GM19099 (cell line): ENCODE measurements around the gene SLC43A1.

Source experiments
- POLR2A ChIP-seq: IDR thresholded peaks from 3 replicates; pipeline ENCODE4 v1.6.1; 2011; ENCODE audit warnings: low read depth; ENCODE audit not compliant: insufficient read length; ENCODE audit errors: extremely low read depth

Gene SLC43A1

DNA sequence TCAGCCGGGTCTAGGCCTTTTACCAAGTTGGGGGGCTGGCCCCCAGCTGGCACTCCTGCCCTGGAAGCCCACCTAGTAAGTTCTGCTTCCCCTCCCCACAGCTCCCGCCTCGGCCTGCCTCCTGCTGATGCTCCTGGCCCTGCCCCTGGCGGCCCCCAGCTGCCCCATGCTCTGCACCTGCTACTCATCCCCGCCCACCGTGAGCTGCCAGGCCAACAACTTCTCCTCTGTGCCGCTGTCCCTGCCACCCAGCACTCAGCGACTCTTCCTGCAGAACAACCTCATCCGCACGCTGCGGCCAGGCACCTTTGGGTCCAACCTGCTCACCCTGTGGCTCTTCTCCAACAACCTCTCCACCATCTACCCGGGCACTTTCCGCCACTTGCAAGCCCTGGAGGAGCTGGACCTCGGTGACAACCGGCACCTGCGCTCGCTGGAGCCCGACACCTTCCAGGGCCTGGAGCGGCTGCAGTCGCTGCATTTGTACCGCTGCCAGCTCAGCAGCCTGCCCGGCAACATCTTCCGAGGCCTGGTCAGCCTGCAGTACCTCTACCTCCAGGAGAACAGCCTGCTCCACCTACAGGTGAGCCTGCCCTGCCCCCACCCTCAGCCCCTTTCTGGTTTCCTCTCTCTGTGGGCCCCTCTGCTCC is 47.9 kb downstream of the SLC43A1 start:
- TF ChIP-seq POLR2A = no peak

DNA sequence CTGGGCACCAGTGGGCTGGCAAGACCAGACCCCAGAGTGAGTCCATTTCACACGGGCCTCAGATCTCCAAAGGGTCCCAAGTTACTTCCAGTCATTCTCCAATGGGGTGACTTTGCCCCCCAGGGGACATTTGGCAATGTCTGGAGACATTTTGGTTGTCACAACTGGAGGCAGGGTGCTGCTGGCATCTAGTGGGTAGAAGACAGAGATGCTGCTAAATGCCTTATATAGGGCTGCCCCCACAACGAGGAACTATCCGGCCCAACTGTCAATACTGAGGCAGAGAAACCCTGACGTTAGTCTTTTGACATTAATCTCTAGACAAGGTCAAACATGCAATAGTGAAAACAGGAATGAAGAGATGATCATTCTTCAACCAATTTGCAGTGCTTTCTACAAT is 48.8 kb downstream of the SLC43A1 start:
- no peak for TF ChIP-seq POLR2A

DNA sequence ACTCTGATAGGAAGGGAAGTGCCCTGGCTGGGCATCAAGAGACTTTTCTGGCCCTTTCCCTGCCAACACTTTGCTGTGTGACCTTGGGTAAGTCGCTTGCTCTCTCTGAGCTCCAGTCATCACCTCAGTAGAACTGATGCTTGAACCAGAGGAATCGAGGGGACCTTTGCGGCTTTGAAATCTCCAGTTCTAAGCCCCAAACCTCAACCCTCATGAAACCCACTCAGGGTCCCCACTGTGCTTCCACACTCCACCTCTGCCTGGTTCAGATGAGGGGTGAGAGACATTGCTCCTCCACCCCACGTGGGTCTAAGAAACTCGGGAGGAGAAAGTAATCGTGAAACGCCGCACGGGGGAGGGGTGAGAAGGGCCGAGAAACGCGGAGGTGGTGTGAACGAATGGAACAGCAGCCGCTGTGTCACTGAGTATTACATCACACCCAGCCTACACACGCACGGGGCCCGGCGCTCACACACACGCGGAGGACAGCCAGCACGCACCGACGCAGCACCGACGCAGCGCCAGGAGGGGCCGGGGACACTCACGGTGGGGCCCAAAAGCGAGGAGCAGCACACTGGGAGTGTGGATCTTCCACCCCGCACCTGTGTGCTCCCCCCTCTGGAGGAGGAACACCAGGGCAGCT is 50.8 kb downstream of the SLC43A1 start:
- TF ChIP-seq POLR2A = no peak

DNA sequence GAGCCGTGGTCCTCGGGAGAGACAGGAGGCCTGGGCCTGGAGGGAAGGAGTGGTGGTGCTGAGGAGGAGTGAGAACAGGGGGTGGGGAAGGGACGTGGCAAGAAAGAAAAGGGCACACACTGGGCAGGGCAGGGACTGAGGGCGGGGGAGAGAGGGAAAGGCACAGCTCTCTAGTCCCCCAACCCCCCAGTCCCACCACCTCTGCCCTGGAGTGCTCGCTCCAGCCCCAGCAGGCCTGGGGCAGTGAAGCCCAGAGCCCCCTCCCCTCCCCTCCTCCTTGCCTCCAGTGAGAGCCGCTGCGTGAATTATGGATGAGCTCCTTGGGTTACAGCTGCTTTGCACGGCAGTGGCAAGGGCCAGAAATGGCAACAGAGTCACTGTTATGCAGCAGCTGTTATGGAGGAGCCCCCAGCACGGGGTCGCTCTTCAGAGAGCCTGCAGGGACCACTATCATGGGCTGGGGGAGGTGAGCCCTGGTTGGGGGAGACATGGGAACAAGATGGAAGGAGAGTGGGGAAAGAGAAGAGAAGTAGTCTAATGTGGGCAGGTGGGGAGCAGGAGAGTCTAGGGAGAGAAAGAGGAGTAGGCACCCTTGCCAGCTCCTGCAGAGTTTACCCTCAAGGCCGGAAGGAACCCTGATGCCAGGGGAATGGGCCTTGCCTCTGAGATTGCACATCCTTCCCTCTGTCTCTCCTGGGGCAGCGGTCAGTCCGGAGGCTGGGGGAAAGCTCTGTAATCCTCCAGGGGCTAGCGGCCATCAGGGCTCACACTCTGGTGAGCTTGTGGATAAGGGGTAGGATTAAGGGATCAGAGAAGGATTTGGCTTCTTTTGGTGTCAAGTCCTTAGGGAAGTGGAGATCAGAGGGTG is 51.6 kb downstream of the SLC43A1 start:
- no peak for TF ChIP-seq POLR2A

DNA sequence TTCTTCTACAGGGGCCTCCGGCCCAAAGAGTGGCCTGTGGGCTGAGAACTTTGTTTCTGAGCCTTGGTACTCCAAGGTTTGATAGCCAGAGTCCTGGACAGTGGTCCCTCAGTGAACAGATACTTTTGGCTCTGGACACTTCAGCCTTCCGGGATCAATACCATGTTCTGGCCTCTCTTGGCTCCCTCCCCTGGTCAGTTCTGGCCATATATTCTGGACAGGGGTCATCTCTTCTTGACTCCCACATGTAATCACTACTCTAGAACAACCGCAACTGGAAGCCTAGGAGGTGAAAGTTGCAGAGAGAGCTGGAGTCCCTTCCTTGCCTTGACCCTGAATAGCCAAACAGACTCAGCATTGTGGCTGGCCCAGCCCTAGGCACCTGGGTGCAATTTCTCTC is 52.9 kb downstream of the SLC43A1 start:
- TF ChIP-seq POLR2A = no peak

DNA sequence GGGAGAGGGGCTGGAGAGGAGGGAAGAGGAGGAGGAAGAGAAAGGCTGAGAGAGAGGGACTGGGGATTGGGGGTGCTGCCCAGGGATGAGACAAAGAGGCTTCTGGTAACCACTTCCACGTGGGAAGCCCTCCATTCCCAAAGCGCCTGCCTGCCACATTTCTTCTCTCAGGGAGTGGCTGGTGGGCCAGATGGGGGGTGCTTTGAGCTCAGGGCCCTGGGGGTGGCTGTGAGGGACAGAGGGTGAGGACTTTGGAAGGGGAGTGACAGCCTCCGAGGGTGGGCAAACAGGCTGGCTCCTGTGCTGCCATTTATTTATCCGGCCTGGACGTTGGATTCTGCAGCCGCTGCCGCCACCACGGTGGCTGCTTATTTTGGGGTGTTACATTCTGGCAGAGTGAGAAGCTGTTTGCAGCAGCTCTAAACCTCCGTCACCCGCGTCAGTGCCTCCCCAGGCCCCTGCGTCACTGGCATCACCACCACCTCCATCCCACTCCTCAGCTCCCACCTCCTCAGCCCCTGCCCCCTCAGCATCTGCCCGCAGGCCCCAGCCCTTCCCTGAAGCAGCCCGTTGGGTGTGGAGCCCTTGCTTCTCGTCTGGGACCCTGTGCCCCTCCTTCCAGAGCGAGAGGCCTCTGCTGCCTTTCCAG is 53.5 kb downstream of the SLC43A1 start:
- TF ChIP-seq POLR2A = no peak

DNA sequence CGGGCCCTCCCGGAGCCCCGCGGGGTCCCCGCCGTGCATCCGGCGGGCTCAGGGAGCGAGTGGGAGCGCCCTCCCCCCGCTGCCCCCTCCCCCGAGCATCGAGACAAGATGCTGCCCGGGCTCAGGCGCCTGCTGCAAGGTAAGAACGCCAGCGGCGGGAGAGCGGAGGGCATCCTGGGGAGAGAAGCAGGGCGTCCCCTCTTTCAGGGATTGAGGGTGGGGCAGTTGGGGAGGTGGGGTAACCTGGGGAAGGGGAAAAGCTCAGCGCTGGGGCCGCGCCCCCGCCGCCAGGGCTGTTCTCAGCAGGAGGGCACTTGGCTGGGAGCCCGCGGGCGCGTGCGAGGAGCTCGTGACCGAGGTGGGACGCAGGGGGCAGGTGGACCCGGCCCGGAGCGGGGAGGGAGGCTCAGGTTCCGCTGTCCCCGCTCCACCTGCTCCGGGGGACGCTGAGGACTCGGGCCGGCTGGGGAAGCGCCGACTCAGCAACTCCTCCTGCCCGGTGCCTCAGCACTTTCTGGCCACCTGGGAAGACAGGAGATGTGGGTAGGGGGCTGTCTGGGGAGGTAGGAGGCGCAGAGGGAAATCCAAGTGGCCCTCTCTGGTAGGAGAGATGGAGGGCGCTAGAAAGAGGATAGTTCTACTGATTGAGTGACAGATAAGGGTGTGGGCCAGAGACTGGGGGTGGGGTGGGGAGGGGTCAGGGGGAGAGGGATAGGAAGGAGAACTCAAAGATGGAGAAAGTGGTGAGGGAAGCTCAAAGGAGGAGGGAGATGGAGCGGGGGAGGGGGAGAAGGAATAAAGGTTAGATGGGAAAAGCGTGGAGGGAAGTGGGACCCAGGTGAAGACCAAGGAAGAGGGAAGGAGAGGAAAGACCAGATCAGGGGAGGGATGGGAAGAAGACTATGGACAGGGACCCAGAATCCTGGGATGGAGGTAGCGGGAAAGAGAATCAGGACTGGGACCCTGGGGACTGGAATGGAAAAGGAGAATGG is 54.4 kb downstream of the SLC43A1 start:
- TF ChIP-seq POLR2A = no peak

DNA sequence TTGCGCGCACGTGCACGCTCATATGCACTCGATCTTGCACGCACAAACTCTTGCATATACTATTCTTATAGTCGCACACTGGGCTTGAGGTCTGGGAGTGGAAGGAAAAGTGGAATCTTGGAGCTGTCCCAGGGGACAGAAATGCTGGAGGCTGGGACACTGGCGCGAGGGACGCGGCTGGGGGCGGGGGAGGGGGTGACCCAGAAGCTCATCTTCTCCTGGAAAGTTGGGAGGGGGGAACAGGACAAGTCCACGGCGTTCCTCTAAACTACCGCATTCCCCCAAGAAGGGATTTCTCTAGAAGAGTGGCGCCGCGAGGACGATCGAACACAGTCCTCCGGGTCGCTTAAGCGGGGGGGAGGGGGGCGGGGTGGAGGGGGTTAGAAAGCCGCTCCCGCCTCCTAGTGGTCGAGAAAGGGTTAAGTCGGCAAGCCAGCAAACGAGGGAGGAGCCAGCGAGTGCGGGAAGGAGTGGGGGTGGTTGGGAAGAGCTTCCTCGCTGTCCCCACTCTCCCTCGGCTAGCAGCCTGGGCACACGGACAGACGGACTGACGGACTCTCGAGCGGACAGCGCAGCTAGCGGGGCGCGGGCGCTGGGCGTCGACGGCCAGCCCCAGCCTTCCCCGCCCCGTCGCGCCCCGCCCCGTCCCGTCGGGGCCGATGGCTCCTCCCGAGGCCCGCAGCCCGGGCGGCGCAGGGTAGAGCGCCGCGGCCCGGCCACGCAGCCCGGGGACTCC is 55.3 kb downstream of the SLC43A1 start, which contains the start of gene RTN4RL2:
Gene RTN4RL2 (plus strand): TSS at position 507 of the 736 bp plus-strand sequence. CDS start 338 bp downstream, outside the sequence.
- no peak for TF ChIP-seq POLR2A

DNA sequence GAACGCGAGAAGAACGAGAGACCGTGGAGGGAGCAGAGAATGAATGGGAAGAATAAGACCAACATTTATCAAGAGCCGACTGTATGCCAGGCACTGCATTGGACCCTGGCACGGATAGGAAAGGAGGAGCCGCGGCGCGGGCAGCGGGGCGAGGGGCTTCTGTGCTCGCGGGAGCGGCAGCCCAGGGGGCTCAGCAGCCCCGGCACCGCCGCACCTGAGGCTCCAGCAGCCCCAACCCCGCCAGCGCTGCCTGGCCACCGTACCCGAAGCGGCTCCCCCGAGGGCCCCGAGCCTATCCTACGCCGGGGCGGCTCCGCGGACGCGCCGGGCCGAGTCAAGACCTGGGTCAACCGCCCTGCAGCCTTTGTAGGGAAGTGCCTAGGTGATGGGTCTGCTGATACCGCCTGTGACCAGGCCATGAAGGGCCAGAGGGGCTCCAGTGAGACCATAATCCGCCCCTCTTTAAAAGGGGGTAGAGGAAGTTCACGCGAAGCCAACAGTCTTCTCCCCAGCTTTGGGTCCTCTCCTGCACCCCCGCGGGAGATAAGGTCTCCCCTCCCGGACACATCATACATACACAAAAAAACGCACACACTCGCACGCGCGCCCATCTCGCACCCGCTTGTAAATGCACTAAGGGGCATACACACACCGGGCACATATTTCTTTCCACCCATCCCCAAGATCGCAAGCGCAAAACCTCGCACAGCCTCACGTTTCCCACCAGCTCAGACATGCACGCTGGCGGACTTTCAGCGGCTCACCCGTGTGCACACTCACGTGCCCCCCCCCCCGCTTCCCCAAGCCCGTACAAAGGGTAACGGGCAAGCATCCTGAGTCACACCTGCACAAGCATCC is 56.1 kb downstream of the SLC43A1 start:
- no peak for TF ChIP-seq POLR2A

DNA sequence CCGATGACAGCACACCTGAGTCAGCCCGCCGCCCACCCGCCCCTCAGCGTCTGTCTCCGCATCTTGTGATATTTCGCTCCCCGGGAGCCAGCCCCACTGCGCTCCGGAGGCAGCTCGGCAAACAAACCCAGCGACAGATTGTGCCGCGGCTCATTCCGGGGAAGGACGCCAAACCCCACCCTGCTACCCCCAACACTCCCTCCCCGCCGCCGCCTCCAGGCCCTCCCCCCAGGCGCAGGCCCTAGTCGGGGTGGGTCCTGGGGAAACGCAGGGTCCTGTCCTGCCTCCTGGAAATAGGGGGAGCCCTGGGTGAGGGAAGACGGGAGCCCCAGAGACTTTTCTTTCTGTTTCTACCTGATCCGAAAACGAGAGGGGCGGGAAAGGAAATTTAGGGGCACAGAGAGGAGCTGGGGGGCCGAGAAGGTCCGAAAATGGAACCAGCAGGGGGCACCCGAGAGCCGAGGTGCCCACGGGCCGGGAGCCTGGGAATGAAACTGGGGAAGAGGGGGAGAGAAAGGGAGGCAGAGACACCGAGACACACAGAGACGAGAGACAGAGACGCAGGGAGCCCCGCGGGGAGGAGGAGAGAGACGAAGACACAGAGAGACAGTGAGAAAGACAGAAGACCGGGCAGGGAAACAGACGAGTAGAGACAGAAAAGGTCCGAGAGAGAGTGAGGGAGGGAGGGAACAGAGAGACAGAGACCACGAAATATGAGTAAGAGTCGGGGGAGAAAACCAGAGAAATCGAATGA is 56.9 kb downstream of the SLC43A1 start:
- TF ChIP-seq POLR2A = no peak

DNA sequence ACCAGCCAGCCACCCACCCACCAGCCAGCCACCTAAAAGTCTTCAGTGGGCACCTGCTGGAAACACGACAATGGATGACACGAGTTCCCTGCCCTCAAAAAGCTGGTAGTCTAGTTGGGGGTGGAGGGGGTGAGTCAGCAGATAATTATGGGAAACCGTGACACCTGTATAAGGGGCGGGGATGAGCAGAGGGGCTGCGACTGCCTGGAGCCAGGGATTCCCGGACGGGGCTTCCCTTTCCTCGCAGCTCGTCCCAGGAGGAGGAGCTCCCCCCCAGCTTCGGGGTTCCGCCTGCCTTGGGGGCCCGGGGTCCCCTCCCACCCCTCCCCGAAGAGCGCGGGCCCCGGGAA is 57.5 kb downstream of the SLC43A1 start:
- TF ChIP-seq POLR2A = no peak

DNA sequence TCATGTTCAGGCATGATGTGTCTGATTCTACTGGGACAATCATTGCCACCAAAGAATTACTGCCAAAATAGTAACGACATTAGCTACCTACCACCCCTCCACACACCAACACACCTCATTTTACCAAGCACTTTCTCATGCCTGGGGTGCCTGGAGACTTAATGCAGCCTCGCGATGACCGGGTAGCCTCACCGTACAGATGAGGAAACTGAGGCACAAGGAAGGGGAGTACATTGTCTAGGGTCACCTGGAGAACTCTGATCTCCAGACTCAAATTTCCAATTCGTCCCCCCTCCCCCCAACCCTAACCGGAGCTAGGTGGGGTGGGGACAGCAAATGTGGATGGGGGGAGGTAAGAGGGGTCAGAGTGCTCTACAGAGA is 57.9 kb downstream of the SLC43A1 start:
- TF ChIP-seq POLR2A = no peak

DNA sequence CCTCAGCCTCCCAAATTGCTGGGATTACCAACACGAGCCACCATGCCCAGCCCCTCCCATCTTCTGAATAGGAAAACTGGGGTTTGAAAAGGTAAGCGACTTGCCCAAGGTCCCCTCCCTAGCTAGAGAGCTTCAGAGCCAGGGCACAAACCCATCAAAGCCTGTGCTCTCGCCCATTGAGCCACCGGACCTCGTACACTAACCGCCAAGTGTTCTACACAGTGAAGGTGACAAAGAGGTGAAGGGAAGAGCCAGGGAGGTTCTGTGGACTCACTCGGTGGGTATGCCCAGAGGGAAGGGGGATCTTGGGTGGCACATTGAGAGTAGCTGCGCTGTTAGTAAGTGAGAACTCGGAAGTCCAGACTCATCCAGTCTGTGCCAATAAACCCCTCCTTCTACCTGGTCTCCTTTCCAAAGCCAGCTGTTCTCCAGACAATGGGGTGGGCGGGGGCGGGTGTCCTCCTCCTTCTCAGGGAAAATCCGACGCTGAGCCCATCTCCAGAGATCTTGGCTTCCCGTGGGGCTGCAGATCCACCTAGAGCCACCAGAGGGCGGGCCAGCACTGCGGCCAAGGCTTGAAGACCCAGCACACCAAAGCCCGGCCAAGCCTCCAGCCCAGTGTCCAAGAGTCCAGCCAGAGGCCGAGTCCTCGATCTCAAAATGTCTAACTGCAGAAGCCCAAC is 58.4 kb downstream of the SLC43A1 start:
- TF ChIP-seq POLR2A = no peak
